Gastroesophageal sphincter (tissue), 4 donors: ENCODE data around the gene FETUB. TPM values are rescaled to one million over a fixed set of nuclear protein-coding genes. Genes with fewer than 3 reads are reported as not detected.

Experiments
- ATAC-seq: fragments of 150-250 bp; one replicate; pipeline ENCODE4 v1.9.1; 2016; ENCODE audit warnings: mild to moderate bottlenecking, moderate library complexity
- H3K27ac ChIP-seq, 4 donors: fragments of 200-600 bp; sonication (generic) in 3 of 4; 1 replicate in 3 of 4; 2 replicates in 1 of 4; pipeline ENCODE4 v1.5.1; 2016 to 2019
- H3K27me3 ChIP-seq: fragments of 200-600 bp; sonication (generic); one replicate; pipeline ENCODE4 v1.5.1; 2019
- H3K36me3 ChIP-seq, 2 donors: fragments of 200-600 bp; sonication (generic); one replicate each; pipeline ENCODE4 v1.5.1; 2019; ENCODE audit warnings: control low read depth in 1 of 2
- H3K4me1 ChIP-seq, 3 donors: fragments of 200-600 bp; sonication (generic); 1 replicate in 2 of 3; 2 replicates in 1 of 3; pipeline ENCODE4 v1.5.1; 2016 to 2019; ENCODE audit warnings: control low read depth in 2 of 3
- H3K4me3 ChIP-seq, 2 donors: fragments of 200-600 bp; sonication (generic); one replicate each; pipeline ENCODE4 v1.5.1; 2019; ENCODE audit warnings: mild to moderate bottlenecking in 1 of 2, moderate library complexity in 1 of 2
- H3K9me3 ChIP-seq, 3 donors: fragments of 200-600 bp; sonication (generic); one replicate each; pipeline ENCODE4 v1.5.1; 2017 to 2019; ENCODE audit warnings: control low read depth in 2 of 3
- EP300 ChIP-seq: sonication (generic); formaldehyde crosslinking; IDR thresholded peaks from one replicate; pipeline ENCODE4 v1.6.1; 2017; ENCODE audit warnings: antibody characterized with exemption, mild to moderate bottlenecking
- POLR2A ChIP-seq, 2 donors: fragments of 450-650 bp; IDR thresholded peaks; one replicate each; pipeline ENCODE4 v1.6.1; 2017; ENCODE audit warnings: antibody characterized with exemption in 2 of 2, mild to moderate bottlenecking in 2 of 2, moderate library complexity in 1 of 2
- POLR2AphosphoS5 ChIP-seq: sonication (generic); formaldehyde crosslinking; IDR thresholded peaks from one replicate; pipeline ENCODE4 v1.6.1; 2017; ENCODE audit warnings: antibody characterized with exemption
- WGBS, 2 donors: methylation state at CpG; one replicate each; pipeline ENCODE4 v1.1.5; 2018; ENCODE audit warnings: low coverage in 1 of 2; 5-methylcytosine and 5-hydroxymethylcytosine counted together
- total RNA-seq, 4 donors: library from RNA; depleted of rRNA; stranded (reverse); fragments of >200 nt; gene quantifications; one replicate each; pipeline ENCODE4 v1.1.0, GENCODE V29; 2016
- TF ChIP-seq, protein P1 (sequence below), 4 experiments: fragments of 200-600 bp in 2 of 4; fragments of 450-650 bp in 2 of 4; sonication (generic) in 1 of 4; IDR thresholded peaks; one replicate each; pipeline ENCODE4 v1.5.1; 2017 to 2019; ENCODE audit warnings: antibody characterized with exemption in 4 of 4, mild to moderate bottlenecking in 2 of 4, moderate library complexity in 2 of 4

Gene FETUB
- total RNA-seq, 4 donors from 2014 or later = not detected

GRCh38 chr3:186671051-186671450, 30.9 kb downstream of the FETUB start:
- WGBS, 2 donors = 79 to 83% methylated on average over 3 of the region's 3 CpGs
- Histone ChIP-seq H3K4me1 (no peaks in the 10 kb centered on the region), H3K36me3 (no peaks in the 10 kb centered on the region), H3K9me3 (no peaks in the 10 kb centered on the region), H3K27me3 (peaks cover 22% of the 10 kb centered on the region), H3K4me3 (no peak overlapping the region), H3K27ac (no peak overlapping the region)
- no peak for ATAC-seq
- TF ChIP-seq POLR2AphosphoS5 (no peak), EP300 (no peak), POLR2A (IDR thresholded peaks at IDR 0.05) (no peak)
- TF ChIP-seq, protein P1, sequence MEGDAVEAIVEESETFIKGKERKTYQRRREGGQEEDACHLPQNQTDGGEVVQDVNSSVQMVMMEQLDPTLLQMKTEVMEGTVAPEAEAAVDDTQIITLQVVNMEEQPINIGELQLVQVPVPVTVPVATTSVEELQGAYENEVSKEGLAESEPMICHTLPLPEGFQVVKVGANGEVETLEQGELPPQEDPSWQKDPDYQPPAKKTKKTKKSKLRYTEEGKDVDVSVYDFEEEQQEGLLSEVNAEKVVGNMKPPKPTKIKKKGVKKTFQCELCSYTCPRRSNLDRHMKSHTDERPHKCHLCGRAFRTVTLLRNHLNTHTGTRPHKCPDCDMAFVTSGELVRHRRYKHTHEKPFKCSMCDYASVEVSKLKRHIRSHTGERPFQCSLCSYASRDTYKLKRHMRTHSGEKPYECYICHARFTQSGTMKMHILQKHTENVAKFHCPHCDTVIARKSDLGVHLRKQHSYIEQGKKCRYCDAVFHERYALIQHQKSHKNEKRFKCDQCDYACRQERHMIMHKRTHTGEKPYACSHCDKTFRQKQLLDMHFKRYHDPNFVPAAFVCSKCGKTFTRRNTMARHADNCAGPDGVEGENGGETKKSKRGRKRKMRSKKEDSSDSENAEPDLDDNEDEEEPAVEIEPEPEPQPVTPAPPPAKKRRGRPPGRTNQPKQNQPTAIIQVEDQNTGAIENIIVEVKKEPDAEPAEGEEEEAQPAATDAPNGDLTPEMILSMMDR (IDR thresholded peaks at IDR 0.05) = no peak

- H3K36me3 ChIP-seq = no peaks in the 10 kb centered on the region
- ATAC-seq = no peak
- TF ChIP-seq POLR2A (IDR thresholded peaks at IDR 0.05) (no peak), POLR2AphosphoS5 (no peak), EP300 (no peak)
- TF ChIP-seq, protein P1 (IDR thresholded peaks at IDR 0.05) = no peak
- no peak overlapping the region for H3K27ac ChIP-seq
- H3K4me3 ChIP-seq = no peak overlapping the region
- peaks cover 26% of the 10 kb centered on the region for H3K27me3 ChIP-seq
- no peaks in the 10 kb centered on the region for H3K4me1 ChIP-seq
- H3K9me3 ChIP-seq = no peaks in the 10 kb centered on the region
Observed at GRCh38 chr3:186678604-186679003, 38.4 kb downstream of the FETUB start.

DNA sequence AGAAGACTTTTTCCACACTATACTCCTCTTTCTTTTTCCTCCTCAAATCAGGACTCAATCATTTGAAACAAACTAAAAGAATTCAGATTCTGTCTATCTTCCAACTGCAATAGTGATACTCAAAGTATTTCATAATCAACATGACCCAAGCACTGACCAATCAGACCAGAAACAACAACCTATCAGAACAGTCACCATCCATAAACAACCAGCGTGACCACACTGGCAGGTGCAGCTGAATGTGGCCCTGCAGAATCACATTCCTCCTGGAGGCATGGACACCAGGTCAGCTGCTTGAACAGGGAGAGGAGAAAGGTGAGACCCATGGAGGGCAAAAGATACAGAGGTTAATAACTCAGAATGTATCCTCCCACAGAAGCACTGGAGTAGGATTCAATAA, 39.0 kb downstream of the FETUB start:
- Histone ChIP-seq H3K4me3 (no peak overlapping the region), H3K9me3 (no peaks in the 10 kb centered on the region), H3K27me3 (peaks cover 27% of the 10 kb centered on the region), H3K36me3 (no peaks in the 10 kb centered on the region), H3K27ac (no peak overlapping the region), H3K4me1 (no peaks in the 10 kb centered on the region)
- 44 to 50% methylated on average over 1 of the region's 1 CpG for WGBS, 2 donors
- no peak for ATAC-seq
- TF ChIP-seq POLR2AphosphoS5 (no peak), EP300 (no peak), POLR2A (IDR thresholded peaks at IDR 0.05) (no peak)
- TF ChIP-seq, protein P1 (IDR thresholded peaks at IDR 0.05) = no peak

- WGBS, 2 donors = 71 to 100% methylated on average over 1 of the region's 1 CpG
- TF ChIP-seq POLR2AphosphoS5 = no peak
- TF ChIP-seq POLR2A (IDR thresholded peaks at IDR 0.05) = no peak
- TF ChIP-seq, protein P1 (IDR thresholded peaks at IDR 0.05) = no peak
- no peak for TF ChIP-seq EP300
- H3K27me3 ChIP-seq = peaks cover 30% of the 10 kb centered on the region
- H3K4me3 ChIP-seq = no peak overlapping the region
- no peaks in the 10 kb centered on the region for H3K36me3 ChIP-seq
- no peaks in the 10 kb centered on the region for H3K9me3 ChIP-seq
- ATAC-seq = no peak
- no peaks in the 10 kb centered on the region for H3K4me1 ChIP-seq
- H3K27ac ChIP-seq = no peak overlapping the region
Observed at GRCh38 chr3:186680869-186681268, 40.7 kb downstream of the FETUB start.

- no peaks in the 10 kb centered on the region for H3K36me3 ChIP-seq
- 0 to 73% methylated on average over 1 to 3 of the region's 3 CpGs for WGBS, 2 donors
Observed at GRCh38 chr3:186682812-186683211, 42.6 kb downstream of the FETUB start.

More at GRCh38 chr3:186682812-186683211, 42.6 kb downstream of the FETUB start:
- Histone ChIP-seq H3K4me3 (no peak overlapping the region), H3K27me3 (peaks cover 24% of the 10 kb centered on the region), H3K27ac (no peak overlapping the region), H3K4me1 (no peaks in the 10 kb centered on the region), H3K9me3 (no peaks in the 10 kb centered on the region)
- no peak for ATAC-seq
- TF ChIP-seq POLR2A (IDR thresholded peaks at IDR 0.05) (no peak), EP300 (no peak), POLR2AphosphoS5 (no peak)
- TF ChIP-seq, protein P1 (IDR thresholded peaks at IDR 0.05) = no peak
